ENCODE measurements around the gene EEF1AKMT1. TPM values are rescaled to one million over a fixed set of nuclear protein-coding genes. Genes with fewer than 3 reads are reported as not detected.

Gene EEF1AKMT1
- total RNA-seq, 1 experiment from 2014 or later = 9.8 TPM

DNA sequence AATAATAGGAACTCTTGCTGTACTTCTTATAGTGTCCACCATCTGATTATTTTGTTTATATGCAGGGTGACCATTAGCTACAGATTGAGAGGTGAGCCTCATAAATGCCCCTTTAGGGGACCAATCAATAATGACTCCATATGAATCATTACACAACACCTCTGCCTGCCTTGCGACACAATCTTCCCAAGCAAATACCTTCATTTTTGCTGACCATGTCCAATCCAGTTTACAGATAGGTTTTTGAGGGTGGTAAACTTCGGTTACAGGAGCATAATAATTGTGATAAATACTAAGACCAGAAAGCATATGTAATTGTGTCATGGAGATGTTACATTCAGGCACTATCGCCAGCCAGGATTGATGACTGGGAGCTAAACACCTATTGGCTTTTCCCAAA is 93.9 kb downstream of the EEF1AKMT1 start:
- H3K79me2 ChIP-seq (ENCODE audit: insufficient read depth, low read length) = no peaks in the 10 kb centered on the region
- H3K9me2 ChIP-seq (ENCODE audit: insufficient read depth) = no peaks in the 10 kb centered on the region
- H3K27me3 ChIP-seq (ENCODE audit: insufficient read depth, low read length) = no peaks in the 10 kb centered on the region
- RAD21 ChIA-PET (ENCODE audit: low non-redundant PET in 1 of 2, low total read pairs in 2 of 2, uncharacterized antibody in 2 of 2, unreplicated experiment in 2 of 2) = no interaction called here
- no peaks in the 10 kb centered on the region for H4K20me1 ChIP-seq (ENCODE audit: insufficient read depth)
- intact Hi-C loops (cut with micrococcal nuclease) = no loop called here
- no peak overlapping the region for H3K4me2 ChIP-seq (ENCODE audit: low read length)
- no peak overlapping the region for H3K27ac ChIP-seq (ENCODE audit: low read depth, low read length)
- H2AFZ ChIP-seq (ENCODE audit: low read depth, low read length, poor library complexity, severe bottlenecking) = no peak overlapping the region
- ATAC-seq (no peak), DNase-seq (ENCODE audit: low read depth, low spot score) (no peak)
- no TSS peak for BruUV-seq (replicated peaks)
- no peaks in the 10 kb centered on the region for H3K9me3 ChIP-seq (ENCODE audit: control insufficient read depth in 1 of 2, insufficient read depth in 1 of 2, low read depth in 1 of 2, low read length in 2 of 2)
- TF ChIP-seq FOSL1 (IDR thresholded peaks at IDR 0.05; ENCODE audit: low read depth) (no peak), SIN3A (IDR thresholded peaks at IDR 0.05; ENCODE audit: low read depth) (no peak), EGR1 (IDR thresholded peaks at IDR 0.05; ENCODE audit: low read depth) (no peak), SP1 (IDR thresholded peaks at IDR 0.05; ENCODE audit: low read depth) (no peak), CBX3 (IDR thresholded peaks at IDR 0.05; ENCODE audit: low read depth) (no peak), CEBPB (IDR thresholded peaks at IDR 0.05; ENCODE audit: low read depth) (no peak), EZH2phosphoT487 (IDR thresholded peaks at IDR 0.05; ENCODE audit: borderline replicate concordance) (no peak), POLR2A (IDR thresholded peaks at IDR 0.05; ENCODE audit: borderline replicate concordance, extremely low read depth, insufficient read depth, insufficient read length) (no peak)
- TF ChIP-seq, protein P1, sequence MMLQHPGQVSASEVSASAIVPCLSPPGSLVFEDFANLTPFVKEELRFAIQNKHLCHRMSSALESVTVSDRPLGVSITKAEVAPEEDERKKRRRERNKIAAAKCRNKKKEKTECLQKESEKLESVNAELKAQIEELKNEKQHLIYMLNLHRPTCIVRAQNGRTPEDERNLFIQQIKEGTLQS (IDR thresholded peaks at IDR 0.05) = no peak
- TF ChIP-seq, protein P2, sequence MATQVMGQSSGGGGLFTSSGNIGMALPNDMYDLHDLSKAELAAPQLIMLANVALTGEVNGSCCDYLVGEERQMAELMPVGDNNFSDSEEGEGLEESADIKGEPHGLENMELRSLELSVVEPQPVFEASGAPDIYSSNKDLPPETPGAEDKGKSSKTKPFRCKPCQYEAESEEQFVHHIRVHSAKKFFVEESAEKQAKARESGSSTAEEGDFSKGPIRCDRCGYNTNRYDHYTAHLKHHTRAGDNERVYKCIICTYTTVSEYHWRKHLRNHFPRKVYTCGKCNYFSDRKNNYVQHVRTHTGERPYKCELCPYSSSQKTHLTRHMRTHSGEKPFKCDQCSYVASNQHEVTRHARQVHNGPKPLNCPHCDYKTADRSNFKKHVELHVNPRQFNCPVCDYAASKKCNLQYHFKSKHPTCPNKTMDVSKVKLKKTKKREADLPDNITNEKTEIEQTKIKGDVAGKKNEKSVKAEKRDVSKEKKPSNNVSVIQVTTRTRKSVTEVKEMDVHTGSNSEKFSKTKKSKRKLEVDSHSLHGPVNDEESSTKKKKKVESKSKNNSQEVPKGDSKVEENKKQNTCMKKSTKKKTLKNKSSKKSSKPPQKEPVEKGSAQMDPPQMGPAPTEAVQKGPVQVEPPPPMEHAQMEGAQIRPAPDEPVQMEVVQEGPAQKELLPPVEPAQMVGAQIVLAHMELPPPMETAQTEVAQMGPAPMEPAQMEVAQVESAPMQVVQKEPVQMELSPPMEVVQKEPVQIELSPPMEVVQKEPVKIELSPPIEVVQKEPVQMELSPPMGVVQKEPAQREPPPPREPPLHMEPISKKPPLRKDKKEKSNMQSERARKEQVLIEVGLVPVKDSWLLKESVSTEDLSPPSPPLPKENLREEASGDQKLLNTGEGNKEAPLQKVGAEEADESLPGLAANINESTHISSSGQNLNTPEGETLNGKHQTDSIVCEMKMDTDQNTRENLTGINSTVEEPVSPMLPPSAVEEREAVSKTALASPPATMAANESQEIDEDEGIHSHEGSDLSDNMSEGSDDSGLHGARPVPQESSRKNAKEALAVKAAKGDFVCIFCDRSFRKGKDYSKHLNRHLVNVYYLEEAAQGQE (IDR thresholded peaks at IDR 0.05; ENCODE audit: low read depth) = no peak
- TF ChIP-seq, protein P3, sequence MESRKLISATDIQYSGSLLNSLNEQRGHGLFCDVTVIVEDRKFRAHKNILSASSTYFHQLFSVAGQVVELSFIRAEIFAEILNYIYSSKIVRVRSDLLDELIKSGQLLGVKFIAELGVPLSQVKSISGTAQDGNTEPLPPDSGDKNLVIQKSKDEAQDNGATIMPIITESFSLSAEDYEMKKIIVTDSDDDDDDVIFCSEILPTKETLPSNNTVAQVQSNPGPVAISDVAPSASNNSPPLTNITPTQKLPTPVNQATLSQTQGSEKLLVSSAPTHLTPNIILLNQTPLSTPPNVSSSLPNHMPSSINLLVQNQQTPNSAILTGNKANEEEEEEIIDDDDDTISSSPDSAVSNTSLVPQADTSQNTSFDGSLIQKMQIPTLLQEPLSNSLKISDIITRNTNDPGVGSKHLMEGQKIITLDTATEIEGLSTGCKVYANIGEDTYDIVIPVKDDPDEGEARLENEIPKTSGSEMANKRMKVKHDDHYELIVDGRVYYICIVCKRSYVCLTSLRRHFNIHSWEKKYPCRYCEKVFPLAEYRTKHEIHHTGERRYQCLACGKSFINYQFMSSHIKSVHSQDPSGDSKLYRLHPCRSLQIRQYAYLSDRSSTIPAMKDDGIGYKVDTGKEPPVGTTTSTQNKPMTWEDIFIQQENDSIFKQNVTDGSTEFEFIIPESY (IDR thresholded peaks at IDR 0.05; ENCODE audit: extremely low read depth, insufficient replicate concordance, low read length) = no peak
- TF ChIP-seq, protein P4, sequence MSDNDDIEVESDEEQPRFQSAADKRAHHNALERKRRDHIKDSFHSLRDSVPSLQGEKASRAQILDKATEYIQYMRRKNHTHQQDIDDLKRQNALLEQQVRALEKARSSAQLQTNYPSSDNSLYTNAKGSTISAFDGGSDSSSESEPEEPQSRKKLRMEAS (IDR thresholded peaks at IDR 0.05) = no peak
- CTCF ChIA-PET = no interaction called here
- H3K4me3 ChIP-seq (replicated peaks in 1 of 2; ENCODE audit: low read depth in 1 of 2, low read length in 2 of 2) = no peak overlapping the region
- POLR2A ChIA-PET = no interaction called here
- H3K4me1 ChIP-seq (ENCODE audit: control insufficient read depth in 1 of 2, insufficient read depth in 2 of 2, low read length in 2 of 2) = no peaks in the 10 kb centered on the region
- H3K9ac ChIP-seq (ENCODE audit: low read length) = no peak overlapping the region
- no peaks in the 10 kb centered on the region for H3K36me3 ChIP-seq (ENCODE audit: control insufficient read depth in 1 of 2, insufficient read depth in 2 of 2, low read length in 2 of 2)

Other genes with a start within 250 kb of the EEF1AKMT1 start
- gene CRYL1, start 248.1 kb downstream of the EEF1AKMT1 start, total RNA-seq (2021; ENCODE audit: unreplicated experiment) = 26.5 TPM
- gene IFT88, start 206.8 kb downstream of the EEF1AKMT1 start, total RNA-seq (2021; ENCODE audit: unreplicated experiment) = 13.1 TPM
- 0.25 TPM for gene IL17D, start 70.3 kb downstream of the EEF1AKMT1 start, total RNA-seq (2021; ENCODE audit: unreplicated experiment)
- 29.7 TPM for gene XPO4, start 128.8 kb upstream of the EEF1AKMT1 start, total RNA-seq (2021; ENCODE audit: unreplicated experiment)